HEK293 (cell line): ENCODE measurements around the gene IDNK.
"Not testable (repeated sequence)": the region's sequence is repeated elsewhere in the genome, so short reads cannot be mapped to it uniquely, and the experiment has no call there.

Experiments
- GLI2 ChIP-seq: fragments of 450-650 bp; formaldehyde crosslinking; IDR thresholded peaks from 2 replicates; pipeline ENCODE4; 2017; ENCODE audit warnings: missing biosample characterization, missing genetic modification characterization, low read depth, borderline replicate concordance
- MZF1 ChIP-seq: fragments of 450-650 bp; formaldehyde crosslinking; IDR thresholded peaks from 2 replicates; pipeline ENCODE4 v1.5.1; 2017; ENCODE audit warnings: missing biosample characterization, missing genetic modification characterization, borderline replicate concordance
- TCF7L2 ChIP-seq: IDR thresholded peaks from 2 replicates; pipeline ENCODE4 v1.6.1; 2011; ENCODE audit warnings: low read depth, mild to moderate bottlenecking, inconsistent platforms, low read length, moderate library complexity, borderline replicate concordance
- ZNF202 ChIP-seq: fragments of 450-650 bp; formaldehyde crosslinking; IDR thresholded peaks from 2 replicates; pipeline ENCODE4 v1.5.1; 2016; ENCODE audit warnings: missing biosample characterization, missing genetic modification characterization, borderline replicate concordance
- ZNF274 ChIP-seq, 2 experiments: fragments of 200-500 bp in 1 of 2; fragments of 450-650 bp in 1 of 2; sonication (Bioruptor generic) in 1 of 2; formaldehyde crosslinking in 1 of 2; IDR thresholded peaks; 2 replicates each; pipeline versions ENCODE4 v1.5.1 to v1.6.1; 2014 to 2016; ENCODE audit warnings: borderline replicate concordance in 1 of 2, inconsistent platforms in 1 of 2, low read length in 1 of 2, missing biosample characterization in 1 of 2, missing genetic modification characterization in 1 of 2
- ZNF302 ChIP-seq: fragments of 450-650 bp; formaldehyde crosslinking; IDR thresholded peaks from 2 replicates; pipeline ENCODE4 v1.5.1; 2016; ENCODE audit warnings: missing biosample characterization, missing genetic modification characterization, low read depth
- ZNF423 ChIP-seq: fragments of 450-650 bp; formaldehyde crosslinking; IDR thresholded peaks from 2 replicates; pipeline ENCODE4 v1.5.1; 2016; ENCODE audit warnings: missing biosample characterization, missing genetic modification characterization
- TF ChIP-seq, protein P1 (sequence below): fragments of 450-650 bp; formaldehyde crosslinking; IDR thresholded peaks from 2 replicates; pipeline ENCODE4 v1.5.1; 2016; ENCODE audit warnings: missing biosample characterization, missing genetic modification characterization
- TF ChIP-seq, protein P2 (sequence below): fragments of 450-650 bp; IDR thresholded peaks from 2 replicates; pipeline ENCODE4 v1.5.1; 2018; ENCODE audit warnings: missing biosample characterization, missing genetic modification characterization

DNA sequence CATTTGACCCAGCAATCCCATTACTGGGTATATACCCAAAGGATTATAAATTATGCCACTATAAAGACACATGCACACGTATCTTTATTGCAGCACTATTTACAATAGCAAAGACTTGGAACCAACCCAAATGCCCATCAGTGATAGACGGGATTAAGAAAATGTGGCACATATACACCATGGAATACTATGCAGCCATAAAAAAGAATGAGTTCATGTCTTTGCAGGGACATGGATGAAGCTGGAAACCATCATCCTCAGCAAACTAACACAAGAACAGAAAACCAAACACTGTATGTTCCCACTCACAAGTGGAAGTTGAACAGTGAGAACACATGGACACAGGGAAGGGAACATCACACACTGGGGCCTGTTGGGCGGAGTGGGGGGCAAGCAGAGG, 9.6 kb upstream of the IDNK start:
- TF ChIP-seq, protein P1, sequence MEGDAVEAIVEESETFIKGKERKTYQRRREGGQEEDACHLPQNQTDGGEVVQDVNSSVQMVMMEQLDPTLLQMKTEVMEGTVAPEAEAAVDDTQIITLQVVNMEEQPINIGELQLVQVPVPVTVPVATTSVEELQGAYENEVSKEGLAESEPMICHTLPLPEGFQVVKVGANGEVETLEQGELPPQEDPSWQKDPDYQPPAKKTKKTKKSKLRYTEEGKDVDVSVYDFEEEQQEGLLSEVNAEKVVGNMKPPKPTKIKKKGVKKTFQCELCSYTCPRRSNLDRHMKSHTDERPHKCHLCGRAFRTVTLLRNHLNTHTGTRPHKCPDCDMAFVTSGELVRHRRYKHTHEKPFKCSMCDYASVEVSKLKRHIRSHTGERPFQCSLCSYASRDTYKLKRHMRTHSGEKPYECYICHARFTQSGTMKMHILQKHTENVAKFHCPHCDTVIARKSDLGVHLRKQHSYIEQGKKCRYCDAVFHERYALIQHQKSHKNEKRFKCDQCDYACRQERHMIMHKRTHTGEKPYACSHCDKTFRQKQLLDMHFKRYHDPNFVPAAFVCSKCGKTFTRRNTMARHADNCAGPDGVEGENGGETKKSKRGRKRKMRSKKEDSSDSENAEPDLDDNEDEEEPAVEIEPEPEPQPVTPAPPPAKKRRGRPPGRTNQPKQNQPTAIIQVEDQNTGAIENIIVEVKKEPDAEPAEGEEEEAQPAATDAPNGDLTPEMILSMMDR = not testable (repeated sequence)
- not testable (repeated sequence) for TF ChIP-seq MZF1 (tag by site-specific recombination); ZNF423; ZNF302; TCF7L2; ZNF202 (tag by site-specific recombination); GLI2 (tag by site-specific recombination); ZNF274 (IDR thresholded peaks at IDR 0.05; ENCODE audit: low read length); ZNF274 (tag by site-specific recombination; IDR thresholded peaks at IDR 0.05; ENCODE audit: borderline replicate concordance)
- TF ChIP-seq, protein P2, sequence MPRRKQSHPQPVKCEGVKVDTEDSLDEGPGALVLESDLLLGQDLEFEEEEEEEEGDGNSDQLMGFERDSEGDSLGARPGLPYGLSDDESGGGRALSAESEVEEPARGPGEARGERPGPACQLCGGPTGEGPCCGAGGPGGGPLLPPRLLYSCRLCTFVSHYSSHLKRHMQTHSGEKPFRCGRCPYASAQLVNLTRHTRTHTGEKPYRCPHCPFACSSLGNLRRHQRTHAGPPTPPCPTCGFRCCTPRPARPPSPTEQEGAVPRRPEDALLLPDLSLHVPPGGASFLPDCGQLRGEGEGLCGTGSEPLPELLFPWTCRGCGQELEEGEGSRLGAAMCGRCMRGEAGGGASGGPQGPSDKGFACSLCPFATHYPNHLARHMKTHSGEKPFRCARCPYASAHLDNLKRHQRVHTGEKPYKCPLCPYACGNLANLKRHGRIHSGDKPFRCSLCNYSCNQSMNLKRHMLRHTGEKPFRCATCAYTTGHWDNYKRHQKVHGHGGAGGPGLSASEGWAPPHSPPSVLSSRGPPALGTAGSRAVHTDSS (tag by site-specific recombination) = not testable (repeated sequence)
